HG03442 (cell line): ENCODE results near the gene PEG3.

Experiments
- ATAC-seq: cut with Tn5 transposase; IDR thresholded peaks from one replicate; pipeline ENCODE4 v1.9.1; 2021; ENCODE audit warnings: mild to moderate bottlenecking, moderate library complexity; ENCODE audit not compliant: unreplicated experiment

The PEG3 gene

GRCh38 chr19:56811480-56811879, 29.0 kb downstream of the PEG3 start:
- ATAC-seq = no peak

DNA sequence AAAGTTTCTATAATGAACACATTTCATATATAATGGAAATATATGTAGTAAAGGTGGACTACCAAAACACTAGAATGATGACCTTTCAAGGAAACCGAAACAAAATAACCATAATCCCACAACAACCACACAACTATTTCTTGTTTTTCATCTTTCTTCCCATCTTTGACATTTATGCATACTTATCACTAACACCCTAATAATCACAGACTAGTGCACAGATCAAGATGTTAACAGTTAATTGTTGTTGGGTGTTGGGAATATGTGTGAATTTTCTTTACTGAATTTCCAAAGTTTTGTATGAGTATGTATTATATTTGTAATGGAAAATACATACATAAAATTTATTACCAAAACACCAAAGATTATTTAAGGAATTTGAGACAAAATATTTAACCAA, 30.3 kb downstream of the PEG3 start:
- ATAC-seq = no peak

GRCh38 chr19:56808717-56809392, 31.7 kb downstream of the PEG3 start:
- ATAC-seq = no peak

DNA sequence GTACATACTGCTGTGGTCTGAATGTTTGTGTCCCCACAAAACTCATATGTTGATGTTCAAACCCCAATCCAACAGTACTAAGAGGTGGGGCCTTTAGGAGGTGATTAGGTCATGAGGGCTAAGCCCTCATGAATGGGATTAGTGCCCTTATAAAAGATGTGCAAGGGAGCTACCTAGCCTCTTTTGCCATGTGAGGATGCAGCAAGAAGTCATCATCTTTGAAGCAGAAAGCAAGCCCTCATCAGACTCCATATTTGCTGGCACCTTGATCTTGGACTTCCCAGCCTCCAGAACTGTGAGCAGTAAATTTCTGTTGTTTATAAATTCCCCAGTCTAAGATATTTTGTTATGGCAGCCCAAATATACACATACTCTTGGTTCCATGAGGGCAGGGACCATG, 33.9 kb downstream of the PEG3 start:
- no peak for ATAC-seq
